Limb (tissue), 2 donors: ENCODE measurements around the gene SMIM44.

ENCODE experiments used
- DNase-seq, 2 donors: peaks; one replicate each; pipeline ENCODE4 v3.0.0-alpha.2; 2016; ENCODE audit errors: extremely low spot score in 2 of 2

The SMIM44 gene

DNA sequence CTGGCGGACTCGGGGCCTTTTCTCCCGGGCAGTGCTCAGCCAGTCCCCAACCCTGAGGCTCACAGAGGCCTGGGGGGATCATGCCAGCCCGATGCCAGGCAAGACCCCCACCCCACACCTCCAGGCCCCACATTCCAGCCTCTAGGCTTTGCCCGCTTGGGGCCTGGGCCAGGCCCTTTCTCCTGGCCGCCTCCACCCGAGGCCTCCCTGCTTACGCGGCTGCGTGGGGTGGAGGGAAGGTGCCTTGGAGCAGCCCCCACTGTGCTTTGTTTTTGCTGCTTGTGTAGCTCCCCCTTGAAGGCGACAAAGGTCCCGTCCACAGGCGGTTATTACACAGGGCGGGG is 41.3 kb downstream of the SMIM44 start:
- DNase-seq, result no peak

DNA sequence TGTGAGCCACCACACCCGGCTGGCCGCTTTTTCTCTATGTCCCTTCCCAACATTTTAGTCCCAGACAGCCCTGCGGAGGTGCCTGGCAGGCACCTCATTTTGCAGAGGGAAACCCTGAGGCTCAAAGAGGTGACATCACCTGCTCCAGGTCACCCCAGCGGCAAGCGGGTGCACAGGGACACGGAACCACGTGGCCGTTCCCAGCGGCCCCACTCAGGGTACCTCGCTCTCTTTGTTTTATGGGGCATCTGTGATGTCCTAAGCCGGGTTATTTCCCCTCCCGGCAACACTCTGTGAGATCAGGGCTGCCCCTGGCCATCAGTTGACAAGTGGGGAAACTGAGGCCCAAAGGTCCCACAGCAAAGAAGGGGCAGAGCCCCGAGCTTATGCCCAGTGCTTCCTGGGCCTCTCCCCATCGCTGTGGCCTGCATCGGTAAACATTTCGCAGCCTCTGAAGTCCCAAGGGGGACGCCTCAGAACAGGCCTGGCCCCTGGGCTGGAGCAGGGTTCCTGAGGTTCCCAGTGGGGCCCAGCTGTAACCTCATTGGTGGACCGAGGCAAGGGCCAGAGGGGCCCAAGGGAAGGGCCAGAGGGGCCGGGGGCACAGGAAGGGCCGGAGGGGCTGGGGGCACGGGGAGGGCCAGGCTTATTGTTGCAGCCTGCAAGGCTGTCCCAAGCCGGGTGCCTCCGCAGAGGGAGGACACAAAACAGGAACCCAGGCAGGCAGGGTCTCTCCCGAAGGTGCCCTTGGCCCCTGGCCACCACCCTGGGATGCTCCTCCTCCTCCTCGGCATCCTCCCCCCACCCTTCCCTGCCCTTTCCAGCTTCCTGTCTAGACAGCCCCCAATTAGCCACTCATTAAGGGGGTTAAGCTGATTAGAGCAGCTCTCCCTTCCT is 41.9 kb downstream of the SMIM44 start:
- no peak for DNase-seq

DNA sequence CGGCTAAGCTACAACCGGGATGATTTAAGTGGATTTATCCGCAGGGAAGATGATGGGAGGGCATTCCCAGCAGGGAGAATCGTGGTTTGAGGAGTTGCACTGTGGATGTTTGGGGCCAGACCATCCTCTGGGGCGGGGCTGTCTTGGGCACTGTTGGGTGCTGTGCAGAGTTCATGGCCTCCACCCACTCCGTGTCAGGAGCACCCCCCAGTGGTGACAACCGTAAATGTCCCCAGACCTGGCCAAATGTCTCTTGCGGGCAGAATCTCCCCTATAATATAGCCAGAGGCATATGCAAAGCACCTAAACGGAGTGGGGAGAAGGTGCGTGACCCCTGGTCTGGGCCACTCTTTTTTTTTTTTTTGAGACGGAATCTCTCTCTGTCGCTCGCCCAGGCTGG is 43.2 kb downstream of the SMIM44 start:
- no peak for DNase-seq

DNA sequence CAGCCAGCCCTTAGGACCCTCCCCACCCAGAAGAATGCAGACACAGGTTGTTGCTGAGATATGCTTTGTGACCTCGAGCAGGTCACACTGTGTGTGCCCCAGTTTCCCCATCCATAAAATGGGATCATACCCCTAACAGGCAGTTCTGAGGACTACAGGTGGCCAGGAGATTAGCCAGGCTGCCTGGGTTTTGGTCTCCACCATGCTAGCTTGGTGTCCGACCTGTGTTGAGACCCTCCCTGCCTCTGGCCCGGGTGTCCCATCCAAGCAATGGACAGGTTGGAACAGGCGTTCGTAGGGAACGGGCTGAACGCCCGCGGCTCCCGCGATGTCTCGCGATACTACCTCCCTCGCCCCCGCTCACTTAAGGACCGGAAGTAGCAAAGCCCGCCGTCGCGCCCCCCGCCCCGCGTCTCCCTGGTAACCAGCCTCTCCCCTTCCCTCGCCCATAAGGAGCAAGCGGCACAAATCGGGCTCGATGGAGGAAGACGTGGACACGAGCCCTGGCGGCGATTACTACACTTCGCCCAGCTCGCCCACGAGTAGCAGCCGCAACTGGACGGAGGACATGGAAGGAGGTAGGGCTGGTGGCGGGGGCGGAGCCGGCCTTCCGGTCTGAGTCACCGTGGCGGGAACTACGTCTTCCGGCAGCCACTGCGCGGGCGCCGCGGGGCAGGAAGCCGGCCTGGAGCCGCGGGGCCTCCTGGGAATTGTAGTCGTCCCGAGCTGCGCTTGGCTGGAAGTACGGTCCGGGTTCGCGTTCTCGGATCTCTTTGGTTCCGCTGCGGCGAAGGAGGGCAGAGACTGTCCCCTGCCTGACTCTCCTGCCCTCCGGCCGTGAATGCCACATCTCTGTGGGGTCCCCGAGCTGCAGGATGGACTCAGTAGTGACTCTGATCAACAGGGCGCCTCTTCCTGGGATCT is 48.3 kb downstream of the SMIM44 start:
- DNase-seq, result peak; percentile 94 to 98

DNA sequence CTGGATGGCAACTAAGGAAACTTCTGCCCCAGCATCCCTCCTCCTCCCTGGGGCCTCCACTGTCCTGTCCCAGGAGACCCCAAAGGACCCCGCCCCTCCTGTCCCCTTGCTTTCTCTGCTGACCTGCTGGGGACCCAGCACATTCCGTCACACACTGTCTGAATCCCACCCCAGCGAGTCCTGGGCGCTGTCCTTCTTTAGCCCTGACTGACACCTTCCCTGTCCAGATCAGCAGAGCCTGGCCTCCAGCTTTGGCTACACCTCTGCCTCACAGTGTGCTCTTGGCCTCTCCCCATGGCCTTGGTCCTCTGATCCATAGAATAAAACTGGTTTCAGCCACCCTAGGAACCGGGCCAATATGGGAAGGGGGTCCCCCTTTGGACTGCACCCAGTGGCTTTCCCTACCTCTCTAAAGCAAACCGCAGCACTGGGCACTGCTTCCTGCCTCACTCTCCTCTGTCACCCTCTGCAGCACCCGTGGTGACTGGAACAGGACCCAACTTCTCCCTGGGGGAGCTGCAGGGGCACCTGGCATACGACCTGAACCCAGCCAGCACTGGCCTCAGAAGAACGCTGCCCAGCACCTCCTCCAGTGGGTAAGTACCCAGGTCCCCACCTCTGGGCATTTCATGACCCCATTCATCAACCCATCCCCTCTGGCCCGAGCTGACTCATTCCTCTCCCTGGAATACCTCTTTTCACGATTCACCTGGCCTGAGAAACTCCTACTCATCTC is 49.3 kb downstream of the SMIM44 start:
- DNase-seq, result no peak

DNA sequence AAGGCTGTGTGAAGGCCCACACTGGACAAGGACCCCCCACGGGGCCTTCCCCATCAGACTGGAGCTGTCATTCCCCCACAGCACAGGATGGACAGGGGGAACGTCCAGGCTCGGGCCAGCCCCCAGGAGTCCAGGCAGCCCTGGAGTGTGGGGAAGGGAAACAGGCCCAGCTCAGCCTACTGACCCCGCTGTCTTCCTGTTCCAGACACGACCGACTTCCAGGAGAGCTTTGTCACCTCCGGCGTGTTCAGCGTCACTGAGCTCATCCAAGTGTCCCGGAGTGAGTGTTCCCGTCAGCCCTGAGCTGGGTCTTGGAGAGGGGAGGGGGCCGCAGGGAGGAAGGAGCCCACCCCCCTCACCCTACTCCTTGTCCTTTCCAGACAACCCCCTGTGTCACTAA is 49.9 kb downstream of the SMIM44 start:
- no peak for DNase-seq
